Measurements from ENCODE around the gene HOXB2. TPM values are rescaled to one million over a fixed set of nuclear protein-coding genes. Genes with fewer than 3 reads are reported as not detected.

Gene HOXB2
- total RNA-seq, 1 experiment from 2014 or later, result not detected

- H3K4me3 Mint-ChIP-seq, result no peak overlapping the region; a peak in 2 of 5 replicates
- H2BK12ac ChIP-seq (ENCODE audit: insufficient read length, low read depth, low read length), result no peak overlapping the region
- H3K27me3 Mint-ChIP-seq (ENCODE audit: low read depth), result peaks cover 100% of the 10 kb centered on the region
- no peak overlapping the region for H3K14ac ChIP-seq (ENCODE audit: insufficient read depth, low read length)
- H2BK20ac ChIP-seq (ENCODE audit: low read depth, low read length, poor library complexity, severe bottlenecking), result no peak overlapping the region
- H4K20me1 ChIP-seq (ENCODE audit: control insufficient read depth, insufficient read depth, insufficient read length), result no peaks in the 10 kb centered on the region
- no peak overlapping the region for H4K91ac ChIP-seq (ENCODE audit: insufficient read length, low read depth, low read length)
- no peak overlapping the region for H4K8ac ChIP-seq (replicated peaks; ENCODE audit: insufficient read length, low read depth, low read length)
- no peak overlapping the region for H3K4ac ChIP-seq (ENCODE audit: low read depth, low read length)
- H3K4me2 ChIP-seq (ENCODE audit: insufficient read depth, insufficient read length, low read length), result no peak overlapping the region
- H3K27ac ChIP-seq (ENCODE audit: insufficient read length, low read depth, low read length), result no peak overlapping the region
- no peak for DNase-seq
- H2BK15ac ChIP-seq (ENCODE audit: low read depth, low read length), result no peak overlapping the region
- no peak overlapping the region for H3K9ac ChIP-seq (ENCODE audit: extremely low read depth, insufficient read length, low read length)
- no peak overlapping the region; a peak in 1 of 7 replicates for H3K27ac Mint-ChIP-seq
- no peaks in the 10 kb centered on the region for H3K79me1 ChIP-seq (ENCODE audit: insufficient read depth, low read depth, low read length, poor library complexity, severe bottlenecking)
- H3K27me3 ChIP-seq (ENCODE audit: insufficient read depth, low read length), result peaks cover 100% of the 10 kb centered on the region
- WGBS (ENCODE audit: extremely low coverage, insufficient read length, low lambda C conversion rate), result no CpG with 5 or more reads among the region's 34 CpGs
- no peaks in the 10 kb centered on the region for H3K79me2 ChIP-seq (ENCODE audit: insufficient read depth, low read length)
- H4K5ac ChIP-seq (ENCODE audit: insufficient read length, low read depth, low read length), result no peak overlapping the region
- no peak overlapping the region for H2BK5ac ChIP-seq (ENCODE audit: insufficient read length, low read length)
- no peak overlapping the region for H3K23ac ChIP-seq (ENCODE audit: insufficient read length, low read depth, low read length)
- H2BK120ac ChIP-seq (ENCODE audit: low read depth, low read length, poor library complexity, severe bottlenecking), result no peak overlapping the region
- no peak overlapping the region for H2AK5ac ChIP-seq (ENCODE audit: insufficient read length, low read length)
- no peak overlapping the region for H3T11ph ChIP-seq (ENCODE audit: low read length)
- H3K9me3 Mint-ChIP-seq, result peaks cover 7 to 14% of the 10 kb centered on the region in 2 experiments; a peak in 3 of 5 replicates
- H3K36me3 Mint-ChIP-seq (ENCODE audit: insufficient read depth in 1 of 3, low read depth in 3 of 3), result no peaks in the 10 kb centered on the region; a peak in 2 of 7 replicates
- no peak overlapping the region for H2AFZ ChIP-seq (ENCODE audit: low read length)
- H3K56ac ChIP-seq (ENCODE audit: insufficient read length, low read depth, low read length), result no peak overlapping the region
- peaks cover 3% of the 10 kb centered on the region for H3K23me2 ChIP-seq (ENCODE audit: insufficient read length, low read depth, low read length, poor library complexity, severe bottlenecking)
- peaks cover 13 to 27% of the 10 kb centered on the region in 2 experiments for H3K4me1 Mint-ChIP-seq
- no peaks in the 10 kb centered on the region for H3K9me3 ChIP-seq (ENCODE audit: control insufficient read depth, low read depth, low read length)
- H3K18ac ChIP-seq (ENCODE audit: insufficient read length, low read depth, low read length), result no peak overlapping the region
- H3K4me1 ChIP-seq (ENCODE audit: insufficient read depth, low read length), result no peaks in the 10 kb centered on the region
- no peak for TF ChIP-seq CTCF (conservative IDR thresholded peaks at IDR 0.05)
These were observed 41.7 kb upstream of the HOXB2 start for GRCh38 chr17:48586355-48587258.
